ENCODE results near the gene RSPH9.

Gene RSPH9, protein sequence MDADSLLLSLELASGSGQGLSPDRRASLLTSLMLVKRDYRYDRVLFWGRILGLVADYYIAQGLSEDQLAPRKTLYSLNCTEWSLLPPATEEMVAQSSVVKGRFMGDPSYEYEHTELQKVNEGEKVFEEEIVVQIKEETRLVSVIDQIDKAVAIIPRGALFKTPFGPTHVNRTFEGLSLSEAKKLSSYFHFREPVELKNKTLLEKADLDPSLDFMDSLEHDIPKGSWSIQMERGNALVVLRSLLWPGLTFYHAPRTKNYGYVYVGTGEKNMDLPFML

DNA sequence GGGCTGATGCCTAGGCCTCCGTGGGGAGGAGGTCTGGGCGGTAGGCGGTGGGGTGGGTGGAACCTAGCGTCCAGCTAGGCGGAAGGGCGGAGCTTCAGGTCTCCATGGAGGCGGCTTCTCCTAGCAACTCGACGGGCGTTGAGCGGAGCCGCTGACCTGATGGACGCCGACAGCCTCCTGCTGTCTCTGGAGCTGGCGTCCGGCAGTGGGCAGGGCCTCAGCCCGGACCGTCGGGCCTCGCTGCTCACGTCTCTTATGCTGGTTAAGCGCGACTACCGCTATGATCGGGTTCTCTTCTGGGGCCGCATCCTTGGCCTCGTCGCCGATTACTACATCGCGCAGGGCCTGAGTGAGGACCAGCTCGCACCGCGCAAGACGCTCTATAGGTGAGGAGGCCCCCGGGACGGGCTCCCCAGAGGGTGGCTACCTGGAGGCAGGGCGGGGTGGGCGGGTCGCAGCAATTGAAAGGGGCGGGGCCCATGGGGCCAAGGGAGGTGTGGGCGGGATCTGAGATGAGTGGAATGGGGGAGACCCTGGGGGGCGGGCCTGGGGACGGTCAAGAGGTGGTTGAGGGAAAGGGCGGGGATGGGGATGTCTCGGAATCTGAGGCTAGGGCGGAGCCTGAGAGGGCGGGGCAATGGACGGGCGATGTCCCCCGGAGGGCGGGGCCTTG lies at the start of gene RSPH9:
Gene RSPH9, plus strand, starts transcription at position 97 of the 673 bp plus-strand sequence. Its CDS starts 63 bp downstream, at position 160.
- no peak for DNase-seq

DNA sequence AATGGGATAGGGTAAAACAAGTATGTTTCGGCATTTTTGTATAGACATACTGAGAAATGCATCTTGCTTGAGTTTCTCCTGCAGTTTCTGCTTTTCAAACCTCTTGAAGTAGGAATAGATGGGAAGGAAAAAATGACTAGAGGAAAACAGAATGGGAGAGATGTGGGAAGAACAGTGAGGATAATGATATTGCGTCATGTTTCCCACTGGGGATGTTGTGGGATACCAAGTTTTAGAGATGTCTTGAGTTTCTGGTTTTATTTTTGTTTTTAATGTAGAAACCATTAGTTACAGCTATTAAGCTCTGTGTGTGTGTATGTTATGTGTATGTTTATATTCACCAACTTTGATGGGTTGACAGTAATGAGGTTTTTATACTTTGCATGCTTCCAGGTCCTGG lies 44.2 kb upstream of the RSPH9 start:
- no peak for DNase-seq

DNA sequence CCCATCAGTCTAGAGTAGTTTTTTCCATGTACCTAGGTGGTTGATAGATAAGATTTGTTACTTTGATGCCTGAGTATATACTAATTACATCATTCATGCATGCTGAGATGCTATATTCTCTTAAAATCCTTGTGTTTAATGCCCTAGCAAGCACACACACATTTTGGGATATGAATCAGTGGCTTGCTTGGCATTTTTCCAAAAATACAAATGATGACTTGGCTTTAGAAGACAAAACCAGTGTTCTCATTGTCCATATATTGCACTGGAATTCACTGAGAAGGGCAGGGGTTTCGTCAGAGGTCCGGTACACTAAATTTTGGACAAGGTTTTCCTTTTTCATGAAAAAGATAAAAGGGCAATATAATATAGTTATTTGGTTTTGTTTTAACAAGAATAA lies 40.7 kb upstream of the RSPH9 start:
- DNase-seq = no peak

DNA sequence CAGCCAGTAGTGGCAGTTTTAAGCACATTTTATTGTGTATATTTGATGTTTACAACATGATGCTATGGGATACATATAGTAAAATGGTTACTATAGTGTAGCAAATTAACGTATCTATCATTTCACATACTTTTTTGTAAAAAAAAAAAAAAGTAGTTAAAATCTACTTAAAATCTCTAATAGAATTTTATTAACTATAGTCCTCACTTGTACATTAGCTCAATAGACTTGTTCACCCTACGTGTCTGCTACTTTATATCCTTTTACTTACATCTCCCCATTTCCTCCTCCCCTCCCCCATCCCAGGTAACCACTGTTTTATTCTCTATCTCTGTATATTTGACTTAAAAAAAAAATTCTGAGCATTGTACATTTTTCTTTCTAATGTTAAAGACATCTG lies 38.8 kb upstream of the RSPH9 start:
- no peak for DNase-seq

DNA sequence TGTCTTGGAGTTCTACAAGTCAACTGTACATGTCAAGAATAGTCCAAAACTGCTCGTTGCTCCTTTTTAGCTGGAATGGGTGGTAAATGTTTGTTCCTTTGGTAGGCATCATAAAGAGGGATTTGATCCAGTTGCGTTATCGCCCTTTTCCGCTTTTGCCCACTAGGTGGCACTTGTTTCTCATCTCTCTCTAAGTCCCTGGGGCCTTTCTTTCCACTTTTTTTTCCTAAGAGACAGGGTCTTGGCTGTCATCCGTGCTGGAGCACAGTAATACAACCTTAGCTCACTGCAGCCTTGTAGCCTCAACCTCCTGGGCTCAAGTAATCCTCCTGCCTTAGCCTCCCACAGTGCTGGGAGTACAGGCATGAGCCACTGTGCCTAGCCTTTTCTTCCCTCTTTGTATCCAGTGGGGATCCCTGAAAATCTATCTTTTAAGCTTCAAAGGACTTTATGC lies 36.5 kb upstream of the RSPH9 start:
- peak; percentile 71 for DNase-seq

DNA sequence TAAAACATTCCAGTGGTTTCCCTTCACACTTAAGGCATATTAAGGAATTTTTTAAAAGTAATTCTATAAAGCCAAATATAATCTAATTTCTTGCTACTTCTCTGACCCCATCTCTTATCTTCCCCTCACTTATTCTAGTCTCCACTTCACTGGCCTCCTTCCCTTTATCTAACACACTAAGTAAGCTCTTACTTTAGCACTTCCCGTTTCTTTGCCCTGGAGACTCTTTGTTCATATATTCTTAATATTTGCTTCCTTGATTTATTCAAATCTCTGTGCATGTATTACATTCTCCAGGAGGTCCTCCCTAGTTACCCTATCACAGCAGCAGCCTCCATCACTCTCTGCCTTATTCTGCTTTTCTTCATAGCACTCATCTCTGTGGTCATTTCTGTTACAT lies 36.0 kb upstream of the RSPH9 start:
- DNase-seq = no peak

DNA sequence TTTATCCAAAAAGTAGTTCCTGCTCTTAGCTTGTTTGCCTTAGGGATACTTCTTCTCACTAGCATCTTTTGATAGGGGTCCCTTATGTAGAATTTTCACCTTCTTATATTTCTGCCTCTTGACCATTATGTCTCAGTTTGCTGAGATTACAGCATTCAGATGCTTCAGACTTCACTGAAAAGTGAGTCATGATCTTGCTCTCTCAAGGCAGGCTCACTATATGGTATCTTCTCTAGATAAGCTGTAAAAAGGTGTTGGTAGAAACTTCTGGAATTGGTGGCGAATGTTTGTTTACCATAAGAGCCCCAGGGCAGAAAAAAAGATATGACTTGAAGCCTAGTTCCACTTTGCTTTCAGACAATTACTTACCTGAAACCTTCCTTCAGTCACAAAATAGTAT lies 35.4 kb upstream of the RSPH9 start:
- no peak for DNase-seq

DNA sequence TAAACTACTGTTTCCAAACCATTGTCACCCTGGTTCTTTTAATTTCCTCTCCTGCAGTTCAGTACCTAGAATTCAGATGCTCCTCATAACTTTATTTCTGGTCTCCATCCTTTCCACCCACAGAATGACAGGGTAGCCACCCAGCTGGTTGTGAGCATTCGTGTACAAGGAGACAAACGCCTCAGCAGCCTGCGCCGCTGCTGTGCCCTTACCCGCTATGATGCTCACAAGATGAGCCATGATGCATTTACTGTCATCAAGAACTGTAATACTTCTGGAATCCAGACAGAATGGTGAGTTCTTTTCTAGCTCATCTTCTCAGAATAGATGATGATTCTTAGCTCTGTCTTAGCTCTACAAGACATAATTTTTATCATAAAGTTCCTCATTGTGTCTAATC lies 34.4 kb upstream of the RSPH9 start:
- DNase-seq = no peak

DNA sequence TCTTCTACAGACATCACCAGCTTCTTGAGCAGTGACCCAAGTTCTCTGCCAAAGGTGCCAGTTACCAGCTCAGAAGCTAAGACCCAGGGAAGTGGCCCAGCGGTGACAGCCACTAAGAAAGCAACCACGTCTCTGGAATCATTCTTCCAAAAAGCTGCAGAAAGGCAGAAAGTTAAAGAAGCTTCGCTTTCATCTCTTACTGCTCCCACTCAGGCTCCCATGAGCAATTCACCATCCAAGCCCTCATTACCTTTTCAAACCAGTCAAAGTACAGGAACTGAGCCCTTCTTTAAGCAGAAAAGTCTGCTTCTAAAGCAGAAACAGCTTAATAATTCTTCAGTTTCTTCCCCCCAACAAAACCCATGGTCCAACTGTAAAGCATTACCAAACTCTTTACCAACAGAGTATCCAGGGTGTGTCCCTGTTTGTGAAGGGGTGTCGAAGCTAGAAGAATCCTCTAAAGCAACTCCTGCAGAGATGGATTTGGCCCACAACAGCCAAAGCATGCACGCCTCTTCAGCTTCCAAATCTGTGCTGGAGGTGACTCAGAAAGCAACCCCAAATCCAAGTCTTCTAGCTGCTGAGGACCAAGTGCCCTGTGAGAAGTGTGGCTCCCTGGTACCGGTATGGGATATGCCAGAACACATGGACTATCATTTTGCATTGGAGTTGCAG lies 31.0 kb upstream of the RSPH9 start:
- no peak for DNase-seq

DNA sequence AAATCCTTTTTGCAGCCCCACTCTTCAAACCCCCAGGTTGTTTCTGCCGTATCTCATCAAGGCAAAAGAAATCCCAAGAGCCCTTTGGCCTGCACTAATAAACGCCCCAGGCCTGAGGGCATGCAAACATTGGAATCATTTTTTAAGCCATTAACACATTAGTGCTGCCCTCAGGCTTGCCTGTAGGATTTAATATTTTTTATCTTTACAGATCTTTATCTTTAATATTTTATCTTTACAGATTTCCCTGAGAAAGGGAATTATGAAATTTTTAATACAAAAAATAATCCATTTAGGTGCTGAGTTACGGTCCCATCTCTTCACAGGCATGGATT lies 30.5 kb upstream of the RSPH9 start:
- DNase-seq = no peak

DNA sequence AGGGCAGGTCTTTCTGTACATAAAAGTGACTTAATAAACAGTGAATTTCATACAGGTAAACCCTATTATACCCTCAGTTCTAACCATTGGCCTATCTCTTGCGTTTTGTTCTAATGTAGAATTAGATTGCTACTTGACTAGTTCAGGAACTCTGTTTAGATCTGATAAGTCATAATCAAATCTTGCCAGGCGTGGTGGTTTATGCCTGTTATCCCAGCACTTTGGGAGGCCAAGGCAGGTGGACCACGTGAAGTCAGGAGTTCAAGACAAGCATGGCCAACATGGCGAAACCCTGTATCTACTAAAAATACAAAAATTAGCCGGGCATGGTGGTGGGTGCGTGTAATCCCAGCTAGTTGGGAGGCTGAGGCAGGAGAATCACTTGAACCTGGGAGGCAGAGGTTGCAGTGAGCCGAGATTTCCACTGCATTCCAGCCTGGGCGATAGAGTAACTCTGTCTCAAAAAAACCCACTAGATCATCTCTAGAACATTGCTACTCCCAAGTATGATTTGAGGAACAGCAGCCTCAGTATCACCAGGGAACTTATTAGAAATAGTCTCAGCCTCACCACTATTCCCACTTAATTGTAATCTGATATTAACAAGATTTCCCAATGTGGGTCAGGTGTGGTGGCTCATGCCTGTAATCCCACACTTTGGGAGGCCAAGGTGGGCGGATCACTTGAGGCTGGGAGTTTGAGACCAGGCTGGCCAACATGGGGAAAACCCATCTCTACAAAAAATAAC lies 27.9 kb upstream of the RSPH9 start:
- no peak for DNase-seq

DNA sequence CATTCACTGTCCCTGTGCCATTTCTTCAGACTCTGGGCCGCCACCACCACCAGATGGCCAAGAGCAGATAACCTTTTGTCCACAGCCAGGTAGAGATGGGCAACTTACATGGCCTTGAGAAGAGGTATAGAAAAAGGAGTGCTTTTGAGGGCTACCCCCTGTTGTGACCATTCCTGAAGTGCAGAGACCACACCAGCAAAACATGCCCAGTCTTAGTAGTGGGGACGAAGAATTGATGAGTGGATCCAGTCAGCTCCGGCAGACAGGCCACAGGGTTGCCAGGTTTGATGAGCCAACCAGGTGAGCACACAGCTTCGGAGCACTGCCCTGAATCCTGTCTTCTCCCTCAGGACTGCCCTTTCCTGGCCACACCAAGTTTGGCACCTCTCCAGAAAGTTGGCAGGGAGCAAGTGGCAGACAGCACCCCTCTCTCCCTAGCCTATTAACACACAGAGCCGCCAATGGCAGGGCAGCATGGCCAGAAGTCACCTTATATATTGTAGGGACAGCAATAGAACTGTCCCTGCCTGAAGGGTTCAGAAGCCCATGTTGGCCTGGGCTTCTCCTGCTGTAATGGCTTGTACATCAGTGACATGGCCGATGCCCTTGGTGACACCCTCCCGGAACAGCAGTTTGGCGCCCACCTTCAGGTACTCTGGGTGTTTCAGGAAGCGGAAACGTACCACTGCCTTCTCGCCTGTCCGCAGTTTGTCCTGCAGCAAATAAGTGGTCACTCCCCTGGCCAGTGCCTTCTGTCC lies 23.6 kb upstream of the RSPH9 start:
- no peak for DNase-seq

DNA sequence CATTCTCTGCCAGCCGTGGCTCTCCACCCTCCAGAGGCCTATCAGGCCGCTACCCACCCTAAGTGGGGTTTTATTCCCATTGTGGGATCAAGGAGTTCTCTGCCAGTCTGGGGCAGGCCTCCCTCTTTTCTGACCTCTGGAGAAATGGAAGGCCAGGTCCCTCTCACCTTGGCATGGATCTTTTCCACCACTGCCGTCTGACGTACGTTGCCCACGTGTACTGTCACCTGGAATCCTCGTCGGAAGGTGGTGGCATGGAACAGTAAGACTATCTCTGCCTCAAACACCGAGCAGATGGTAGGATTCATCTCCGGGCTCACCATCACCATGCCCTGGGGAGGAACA lies 23.0 kb upstream of the RSPH9 start:
- DNase-seq = no peak

DNA sequence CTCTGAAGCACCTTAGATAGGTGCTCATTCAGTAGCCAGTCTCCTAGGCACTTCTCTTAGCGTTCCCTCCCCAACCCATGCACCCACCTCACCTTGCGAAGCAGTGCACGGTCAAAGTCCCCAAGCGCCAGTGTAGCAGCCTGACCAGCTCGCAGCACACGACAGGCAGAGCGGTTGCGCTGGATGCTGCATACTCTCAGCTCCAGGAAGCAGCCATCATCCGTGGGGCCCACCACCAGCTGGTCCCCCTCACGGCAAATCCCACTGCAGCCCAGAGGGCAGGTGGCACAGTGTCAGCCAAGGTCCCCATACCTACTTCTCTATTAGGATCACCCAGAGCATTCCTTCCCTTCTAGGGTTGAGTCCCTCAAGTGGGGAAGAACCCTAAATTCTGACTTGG lies 22.3 kb upstream of the RSPH9 start:
- DNase-seq = no peak

DNA sequence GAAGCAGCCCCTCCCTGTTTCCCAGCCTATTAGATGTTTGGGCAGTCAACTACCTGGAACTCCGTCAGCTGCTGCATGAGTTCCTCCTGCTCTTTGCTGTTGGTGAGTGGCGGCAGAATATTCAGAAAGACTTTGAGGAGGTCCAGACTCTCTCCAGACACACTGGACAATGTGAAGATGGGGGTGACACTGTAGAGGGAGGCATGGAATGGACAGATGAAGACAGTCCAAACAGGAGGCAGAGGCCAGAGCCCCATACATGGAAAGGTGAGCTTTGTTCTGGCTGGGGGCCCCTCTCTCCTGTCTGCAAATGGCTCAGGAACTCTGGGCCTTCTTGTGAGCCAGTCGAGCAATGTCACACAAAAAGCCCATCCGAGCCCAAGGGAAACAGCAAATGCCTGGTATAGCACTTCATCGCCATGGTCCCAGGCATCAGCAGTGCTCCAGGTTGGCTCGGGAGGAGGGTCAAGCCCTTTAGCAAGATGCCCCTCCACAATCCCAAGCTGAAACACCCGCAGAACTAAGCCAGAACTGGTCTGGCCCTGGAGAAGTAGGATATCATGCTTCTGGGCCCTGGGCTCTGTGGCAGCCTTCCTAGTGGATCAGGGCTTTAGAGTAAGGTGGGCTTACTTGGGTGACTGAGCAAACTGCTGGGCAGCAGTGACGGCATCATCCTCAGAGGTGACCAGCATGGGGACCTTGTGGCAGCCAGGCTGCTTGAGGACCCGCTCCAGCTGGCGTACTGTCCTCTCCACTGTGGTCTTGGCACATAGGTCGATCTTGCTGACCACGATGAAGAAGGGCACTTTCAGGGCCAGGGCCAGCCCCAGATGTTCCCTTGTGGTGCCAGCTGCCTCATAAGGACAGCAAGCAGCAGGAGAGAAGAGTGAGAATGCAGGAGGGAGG lies 20.7 kb upstream of the RSPH9 start:
- DNase-seq = no peak

DNA sequence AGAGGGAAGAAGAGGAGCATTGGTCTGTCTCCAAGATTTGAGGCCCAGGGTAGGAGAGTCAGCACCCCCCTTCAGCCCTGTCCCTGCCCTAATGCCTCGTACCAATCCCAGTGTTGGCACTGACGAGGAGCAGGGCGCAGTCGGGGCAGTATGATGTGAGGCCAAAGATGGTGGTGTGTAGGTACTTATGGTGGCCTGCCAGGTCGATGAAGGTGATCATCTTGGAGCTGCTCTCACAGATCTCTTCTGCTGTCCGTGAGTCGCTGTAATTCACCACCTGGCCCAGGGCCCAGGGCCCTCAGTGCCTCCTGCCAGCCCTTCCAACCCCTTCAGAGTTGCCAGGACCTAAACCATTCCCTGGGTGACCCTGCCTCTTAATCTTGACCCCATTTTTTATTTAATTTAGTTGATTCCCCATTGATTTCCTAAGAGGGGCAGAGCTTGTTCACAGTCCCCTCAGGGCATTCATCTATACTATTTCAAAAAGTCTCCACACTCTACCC lies 20.0 kb upstream of the RSPH9 start:
- no peak for DNase-seq

DNA sequence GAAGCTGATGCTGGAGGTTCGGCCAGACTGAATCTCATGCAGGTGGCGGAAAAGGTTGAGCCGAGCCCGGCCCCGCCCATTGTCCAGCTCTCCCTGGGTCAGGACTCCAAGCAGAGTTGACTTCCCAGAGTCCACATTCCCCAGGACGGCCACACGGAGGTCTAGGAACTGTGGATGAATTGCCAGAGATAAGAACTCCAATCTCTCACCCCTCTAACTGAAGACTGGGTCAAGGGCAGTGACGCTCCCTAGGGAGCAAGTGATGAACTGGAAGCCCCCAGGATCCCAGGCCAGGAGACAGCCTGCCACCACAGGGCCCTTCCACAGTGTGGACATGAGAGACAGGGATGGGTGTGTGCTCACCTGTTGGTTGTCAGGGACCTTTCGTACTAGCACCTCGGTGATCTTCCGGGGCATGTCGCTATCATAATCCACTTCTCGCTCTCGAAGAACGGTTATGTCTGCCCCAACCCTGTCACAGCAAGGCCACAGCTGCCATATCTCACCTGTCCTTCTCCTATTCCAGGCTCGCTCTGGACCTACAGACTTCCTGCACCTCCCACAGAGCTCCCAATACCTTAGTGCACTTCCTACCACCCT lies 19.3 kb upstream of the RSPH9 start:
- no peak for DNase-seq

DNA sequence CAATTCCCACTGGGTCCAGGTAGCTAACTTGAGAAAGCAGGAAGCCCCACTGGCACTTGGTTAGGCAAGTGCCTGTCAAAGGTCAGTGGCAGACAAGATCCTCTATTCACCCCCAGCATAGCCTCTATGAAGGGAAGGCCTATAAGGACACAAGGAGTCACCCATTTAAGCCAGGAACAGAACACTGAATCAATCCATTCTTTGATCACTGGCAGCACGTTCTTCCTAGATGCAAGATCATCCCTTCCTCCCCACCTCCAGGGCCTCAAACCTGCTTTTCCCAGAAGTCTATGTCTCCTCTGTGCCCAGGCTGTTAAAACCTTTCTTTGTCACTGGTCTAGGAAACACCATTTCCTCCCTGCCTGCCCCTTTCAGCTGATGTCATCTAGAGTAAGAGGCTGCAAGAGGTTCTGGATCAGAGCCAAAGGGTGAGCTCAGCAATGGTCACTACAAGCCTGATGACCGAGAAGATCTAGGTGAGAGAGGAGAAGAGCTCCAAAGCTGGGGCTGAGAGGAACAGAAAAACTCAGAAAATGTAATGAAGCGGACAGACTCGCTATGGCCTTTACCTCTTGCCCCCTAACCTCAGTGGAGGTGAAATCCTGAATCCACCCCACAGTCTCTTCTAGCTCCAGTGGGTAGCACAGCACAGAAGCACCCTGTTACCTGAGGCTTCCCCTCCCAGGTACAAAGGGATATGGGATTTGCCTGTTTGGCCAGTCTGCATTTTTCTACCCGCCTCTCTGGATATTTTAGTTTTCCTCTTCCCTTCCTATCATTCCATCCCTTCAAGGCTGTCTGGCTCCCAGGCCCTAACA lies 17.6 kb upstream of the RSPH9 start:
- DNase-seq = no peak

DNA sequence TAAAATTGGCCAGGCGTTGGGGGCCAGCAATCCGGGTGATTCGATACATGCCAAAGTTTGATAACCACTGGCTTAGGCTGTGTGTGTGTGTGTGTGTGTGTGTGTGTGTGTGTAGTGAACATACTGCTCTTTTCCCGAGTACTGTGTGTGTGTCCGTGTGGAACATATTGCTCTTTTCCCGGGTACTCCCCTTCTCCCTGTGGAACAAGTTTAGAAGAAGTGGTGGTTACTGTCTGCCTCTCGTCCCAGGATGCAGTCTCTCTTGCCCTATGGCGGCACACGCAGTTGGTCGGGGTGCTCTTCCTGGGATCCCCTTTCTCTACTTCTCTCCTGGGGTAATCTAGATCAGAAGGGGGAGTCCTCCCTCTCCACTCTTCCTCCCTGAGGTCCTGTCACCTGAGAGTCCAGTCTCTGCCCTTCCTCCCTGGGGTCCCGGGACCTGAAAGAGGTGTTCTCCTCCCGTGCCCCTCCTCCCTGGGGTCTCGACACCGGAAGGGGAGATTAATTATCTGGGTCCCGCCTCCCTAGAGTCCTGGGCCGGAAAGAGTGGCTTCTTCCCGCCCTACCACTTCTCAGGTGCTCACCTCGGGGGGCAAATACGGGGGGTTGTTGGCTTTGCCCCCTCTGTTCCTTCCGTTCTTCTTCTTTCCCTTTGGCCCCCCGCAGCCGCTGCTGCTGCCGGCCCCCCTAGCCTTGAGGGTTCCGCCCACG lies 16.3 kb upstream of the RSPH9 start:
- peak; percentile 42 for DNase-seq

DNA sequence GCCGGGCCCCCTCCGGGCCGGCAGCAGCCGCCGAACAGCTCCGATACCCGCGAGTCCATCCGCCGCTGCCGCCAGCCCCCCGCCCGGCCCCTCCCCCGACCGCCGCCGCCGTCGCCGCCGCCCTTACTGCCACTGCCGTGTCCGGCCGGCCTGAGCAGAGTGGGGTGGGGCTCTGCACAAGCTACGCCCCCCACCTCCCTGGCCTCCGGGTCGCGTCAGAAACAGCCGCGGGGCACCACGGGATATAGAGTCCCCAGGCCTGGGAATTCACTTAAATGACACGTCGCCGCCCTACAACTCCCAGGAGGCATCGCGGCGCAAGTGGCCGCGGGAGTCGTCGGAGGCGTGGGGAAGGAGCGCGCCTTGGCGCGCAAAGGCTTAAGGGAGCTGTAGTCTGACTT lies 15.7 kb upstream of the RSPH9 start, which contains the start of gene GTPBP2:
Gene GTPBP2, minus strand, starts transcription at position 161 of the 401 bp plus-strand sequence. Its CDS starts 102 bp downstream, at position 59.
- peak; percentile 96 for DNase-seq

All from NCI-H1048 (cell line).